ENCODE data around the gene ARMC9. TPM values are rescaled to one million over a fixed set of nuclear protein-coding genes. Genes with fewer than 3 reads are reported as not detected.
"Not testable (repeated sequence)": the region's sequence is repeated elsewhere in the genome, so short reads cannot be mapped to it uniquely, and the experiment has no call there.

Gene ARMC9
- total and polyA plus RNA-seq, 5 donors from 2014 or later = 0.11 to 0.92 (median 0.15) TPM; not detected in 2

- ATAC-seq (ENCODE audit: low read depth in 2 of 2) (no peak), DNase-seq (no peak)
- Histone ChIP-seq H3K4me3 (ENCODE audit: low read depth, low read length) (no peak overlapping the region), H3K9me3 (ENCODE audit: control insufficient read depth in 2 of 2, low read length in 2 of 2) (no peaks in the 10 kb centered on the region), H3K27me3 (ENCODE audit: control insufficient read depth, insufficient read depth, low read length) (peaks cover 8% of the 10 kb centered on the region), H3K27ac (ENCODE audit: insufficient read depth, low read length, poor library complexity, severe bottlenecking) (no peak overlapping the region), H3K36me3 (ENCODE audit: control insufficient read depth, insufficient read depth, low read length) (no peaks in the 10 kb centered on the region), H3K4me1 (ENCODE audit: control insufficient read depth, insufficient read depth, low read length, poor library complexity, severe bottlenecking) (no peaks in the 10 kb centered on the region)
- Mint-ChIP-seq H3K27me3 (peaks cover 31% of the 10 kb centered on the region), H3K27ac (no peak overlapping the region), H3K4me3 (no peak overlapping the region), H3K4me1 (no peaks in the 10 kb centered on the region), H3K9me3 (peaks cover 0 to 2% (median 0%) of the 10 kb centered on the region in 7 donors), H3K36me3 (no peaks in the 10 kb centered on the region)
Observed at GRCh38 chr2:231344851-231345250, 146.4 kb downstream of the ARMC9 start.

DNA sequence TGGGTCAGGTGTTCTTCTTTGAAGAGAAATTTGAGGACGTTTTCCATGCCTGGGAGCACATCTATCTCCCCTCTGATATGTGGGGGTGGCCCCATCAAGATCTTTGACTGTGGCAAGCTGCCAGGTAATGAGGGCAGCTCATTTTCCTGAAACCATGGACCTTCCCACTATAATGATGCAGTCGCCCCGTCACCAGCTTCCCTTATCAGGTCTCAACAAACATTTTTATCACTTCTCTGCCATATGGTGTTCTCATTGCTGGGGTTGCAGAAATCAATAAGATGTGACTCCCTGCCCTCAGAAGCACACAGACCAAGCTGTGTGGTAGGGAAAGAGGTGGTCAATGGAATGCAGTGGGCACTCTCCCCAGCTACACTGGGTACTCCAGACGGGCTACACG lies 148.7 kb downstream of the ARMC9 start:
- peaks cover 8% of the 10 kb centered on the region for H3K27me3 ChIP-seq (ENCODE audit: control insufficient read depth, insufficient read depth, low read length)
- Mint-ChIP-seq H3K9me3 (peaks cover 0 to 2% (median 0%) of the 10 kb centered on the region in 7 donors), H3K4me3 (no peak overlapping the region), H3K4me1 (no peaks in the 10 kb centered on the region), H3K27me3 (peaks cover 34% of the 10 kb centered on the region), H3K36me3 (no peaks in the 10 kb centered on the region), H3K27ac (no peak overlapping the region)
- H3K4me3 ChIP-seq (ENCODE audit: low read depth, low read length) = no peak overlapping the region
- no peaks in the 10 kb centered on the region for H3K4me1 ChIP-seq (ENCODE audit: control insufficient read depth, insufficient read depth, low read length, poor library complexity, severe bottlenecking)
- no peak for DNase-seq
- H3K27ac ChIP-seq (ENCODE audit: insufficient read depth, low read length, poor library complexity, severe bottlenecking) = no peak overlapping the region
- no peaks in the 10 kb centered on the region for H3K9me3 ChIP-seq (ENCODE audit: control insufficient read depth in 2 of 2, low read length in 2 of 2)
- no peak for ATAC-seq (ENCODE audit: low read depth in 2 of 2)
- no peaks in the 10 kb centered on the region for H3K36me3 ChIP-seq (ENCODE audit: control insufficient read depth, insufficient read depth, low read length)

DNA sequence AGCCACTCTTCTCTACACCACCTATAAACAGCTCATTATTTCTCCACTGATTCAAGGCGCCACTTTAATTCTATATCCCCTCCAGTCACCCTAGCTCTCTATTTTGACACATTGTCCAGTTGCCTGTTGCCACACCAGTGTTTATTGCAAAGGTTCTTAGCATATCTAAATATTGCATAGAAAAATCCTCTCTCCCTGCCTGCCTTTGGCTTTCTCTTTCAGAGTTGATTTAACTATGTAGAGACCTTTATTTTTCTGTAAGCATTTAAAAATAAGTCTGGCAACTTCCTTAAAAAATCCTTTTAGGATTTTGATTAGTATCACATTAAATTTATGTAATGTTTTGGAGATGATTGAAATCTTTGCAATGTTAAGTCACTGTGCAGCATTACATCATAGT lies 149.2 kb downstream of the ARMC9 start:
- no peak overlapping the region for H3K4me3 Mint-ChIP-seq
- H3K4me1 Mint-ChIP-seq = no peaks in the 10 kb centered on the region
- H3K9me3 ChIP-seq (ENCODE audit: control insufficient read depth in 2 of 2, low read length in 2 of 2) = no peaks in the 10 kb centered on the region
- peaks cover 34% of the 10 kb centered on the region for H3K27me3 Mint-ChIP-seq
- no peak for DNase-seq
- H3K36me3 ChIP-seq (ENCODE audit: control insufficient read depth, insufficient read depth, low read length) = no peaks in the 10 kb centered on the region
- H3K27me3 ChIP-seq (ENCODE audit: control insufficient read depth, insufficient read depth, low read length) = peaks cover 8% of the 10 kb centered on the region
- no peak overlapping the region for H3K27ac Mint-ChIP-seq
- no peak for ATAC-seq (ENCODE audit: low read depth in 2 of 2)
- H3K9me3 Mint-ChIP-seq = peaks cover 0 to 2% (median 0%) of the 10 kb centered on the region in 7 donors
- no peaks in the 10 kb centered on the region for H3K4me1 ChIP-seq (ENCODE audit: control insufficient read depth, insufficient read depth, low read length, poor library complexity, severe bottlenecking)
- H3K36me3 Mint-ChIP-seq = no peaks in the 10 kb centered on the region
- H3K27ac ChIP-seq (ENCODE audit: insufficient read depth, low read length, poor library complexity, severe bottlenecking) = no peak overlapping the region
- H3K4me3 ChIP-seq (ENCODE audit: low read depth, low read length) = no peak overlapping the region

DNA sequence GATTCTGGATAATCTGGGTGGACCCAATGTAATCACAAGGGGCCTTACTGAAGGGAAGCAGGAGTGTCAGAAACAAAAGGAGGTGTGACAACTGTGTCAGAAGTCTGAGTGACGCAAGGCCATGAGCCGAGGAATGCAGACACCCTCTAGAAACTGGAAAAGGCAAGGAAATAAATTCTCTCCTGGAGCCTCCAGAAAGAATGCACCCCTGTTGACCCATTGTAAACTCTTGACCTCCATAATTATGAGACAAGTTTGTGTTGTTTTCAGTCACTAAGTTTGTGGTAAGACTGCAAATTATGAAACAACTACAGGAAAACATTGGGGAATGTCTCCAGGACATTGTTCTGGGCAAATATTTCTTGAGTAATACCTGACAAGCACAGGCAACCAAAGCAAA lies 149.7 kb downstream of the ARMC9 start:
- no peak for DNase-seq
- Histone ChIP-seq H3K4me1 (ENCODE audit: control insufficient read depth, insufficient read depth, low read length, poor library complexity, severe bottlenecking) (no peaks in the 10 kb centered on the region), H3K27ac (ENCODE audit: insufficient read depth, low read length, poor library complexity, severe bottlenecking) (no peak overlapping the region), H3K27me3 (ENCODE audit: control insufficient read depth, insufficient read depth, low read length) (peaks cover 8% of the 10 kb centered on the region), H3K4me3 (ENCODE audit: low read depth, low read length) (no peak overlapping the region), H3K9me3 (ENCODE audit: control insufficient read depth in 2 of 2, low read length in 2 of 2) (no peaks in the 10 kb centered on the region), H3K36me3 (ENCODE audit: control insufficient read depth, insufficient read depth, low read length) (no peaks in the 10 kb centered on the region)
- peaks cover 34% of the 10 kb centered on the region for H3K27me3 Mint-ChIP-seq
- no peak overlapping the region for H3K27ac Mint-ChIP-seq
- no peaks in the 10 kb centered on the region for H3K4me1 Mint-ChIP-seq
- H3K9me3 Mint-ChIP-seq = peaks cover 0 to 2% (median 0%) of the 10 kb centered on the region in 7 donors
- H3K36me3 Mint-ChIP-seq = no peaks in the 10 kb centered on the region
- no peak overlapping the region for H3K4me3 Mint-ChIP-seq
- no peak for ATAC-seq (ENCODE audit: low read depth in 2 of 2)

DNA sequence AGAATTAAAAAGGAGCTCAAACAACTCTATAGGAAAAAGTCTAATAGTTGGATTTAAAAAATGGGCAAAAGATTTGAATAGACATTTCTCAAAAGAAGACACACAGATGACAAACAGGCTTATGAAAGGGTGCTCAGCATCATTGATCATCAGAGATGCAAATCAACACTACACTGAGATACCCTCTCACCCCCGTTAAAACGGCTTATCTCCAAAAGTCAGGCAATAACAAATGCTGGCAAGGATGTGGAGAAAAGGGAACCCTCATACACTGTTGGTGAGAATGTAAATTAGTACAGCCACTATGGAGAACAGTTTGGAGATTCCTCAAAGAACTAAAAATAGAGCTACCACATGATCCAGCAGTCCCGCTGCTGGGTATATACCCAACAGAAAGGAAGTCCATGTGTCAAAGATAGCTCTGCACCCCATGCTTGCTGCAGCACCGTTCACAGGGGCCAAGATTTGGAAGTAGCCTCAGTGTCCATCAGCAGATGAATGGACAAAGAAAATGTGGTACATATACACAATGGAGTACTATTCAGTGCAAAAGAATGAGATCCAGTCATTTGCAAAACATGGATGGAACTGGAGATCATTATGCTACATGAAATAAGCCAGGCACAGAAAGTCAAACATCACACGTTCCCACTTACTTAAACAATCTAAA lies 150.4 kb downstream of the ARMC9 start:
- H3K27ac Mint-ChIP-seq = no peak overlapping the region
- peaks cover 34% of the 10 kb centered on the region for H3K27me3 Mint-ChIP-seq
- no peaks in the 10 kb centered on the region for H3K4me1 ChIP-seq (ENCODE audit: control insufficient read depth, insufficient read depth, low read length, poor library complexity, severe bottlenecking)
- DNase-seq = no peak
- no peak overlapping the region for H3K27ac ChIP-seq (ENCODE audit: insufficient read depth, low read length, poor library complexity, severe bottlenecking)
- H3K36me3 ChIP-seq (ENCODE audit: control insufficient read depth, insufficient read depth, low read length) = no peaks in the 10 kb centered on the region
- H3K4me1 Mint-ChIP-seq = no peaks in the 10 kb centered on the region
- peaks cover 8% of the 10 kb centered on the region for H3K27me3 ChIP-seq (ENCODE audit: control insufficient read depth, insufficient read depth, low read length)
- peaks cover 0 to 2% (median 0%) of the 10 kb centered on the region in 7 donors for H3K9me3 Mint-ChIP-seq
- H3K9me3 ChIP-seq (ENCODE audit: control insufficient read depth in 2 of 2, low read length in 2 of 2) = no peaks in the 10 kb centered on the region
- H3K4me3 ChIP-seq (ENCODE audit: low read depth, low read length) = no peak overlapping the region
- H3K36me3 Mint-ChIP-seq = no peaks in the 10 kb centered on the region
- H3K4me3 Mint-ChIP-seq = no peak overlapping the region
- no peak for ATAC-seq (ENCODE audit: low read depth in 2 of 2)

DNA sequence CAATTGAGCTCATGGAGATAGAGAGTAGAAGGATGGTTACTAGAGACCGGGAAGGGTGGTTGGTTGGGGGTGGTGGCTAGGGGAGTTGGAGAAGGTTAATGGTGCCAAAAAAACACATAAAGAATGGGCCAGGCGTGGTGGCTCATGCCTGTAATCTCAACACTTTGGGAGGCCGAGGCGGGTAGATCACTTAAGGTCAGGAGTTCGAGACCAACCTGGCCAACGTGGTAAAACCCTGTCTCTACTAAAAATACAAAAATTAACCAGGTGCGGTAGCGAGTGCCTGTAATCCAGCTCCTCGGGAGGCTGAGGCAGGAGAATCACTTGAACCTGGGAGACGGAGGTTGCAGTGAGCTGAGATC lies 150.9 kb downstream of the ARMC9 start:
- not testable (repeated sequence) for H3K4me1 Mint-ChIP-seq; H3K9me3 ChIP-seq (ENCODE audit: control insufficient read depth in 2 of 2, low read length in 2 of 2); H3K36me3 Mint-ChIP-seq; H3K9me3 Mint-ChIP-seq; H3K27me3 ChIP-seq (ENCODE audit: control insufficient read depth, insufficient read depth, low read length); H3K36me3 ChIP-seq (ENCODE audit: control insufficient read depth, insufficient read depth, low read length); H3K27ac Mint-ChIP-seq; H3K27ac ChIP-seq (ENCODE audit: insufficient read depth, low read length, poor library complexity, severe bottlenecking); H3K4me3 Mint-ChIP-seq; H3K4me3 ChIP-seq (ENCODE audit: low read depth, low read length); ATAC-seq (ENCODE audit: low read depth in 2 of 2); H3K4me1 ChIP-seq (ENCODE audit: control insufficient read depth, insufficient read depth, low read length, poor library complexity, severe bottlenecking); DNase-seq
- peaks cover 33% of the 10 kb centered on the region for H3K27me3 Mint-ChIP-seq

GRCh38 chr2:231351648-231352047 lies 153.2 kb downstream of the ARMC9 start:
- DNase-seq (no peak), ATAC-seq (ENCODE audit: low read depth in 2 of 2) (no peak)
- Mint-ChIP-seq H3K27me3 (peaks cover 17% of the 10 kb centered on the region), H3K36me3 (no peaks in the 10 kb centered on the region), H3K27ac (no peak overlapping the region), H3K9me3 (peaks cover 0 to 1% (median 0%) of the 10 kb centered on the region in 7 donors), H3K4me1 (no peaks in the 10 kb centered on the region), H3K4me3 (no peak overlapping the region)
- H3K27me3 ChIP-seq (ENCODE audit: control insufficient read depth, insufficient read depth, low read length) = peaks cover 8% of the 10 kb centered on the region
- H3K36me3 ChIP-seq (ENCODE audit: control insufficient read depth, insufficient read depth, low read length) = no peaks in the 10 kb centered on the region
- H3K4me1 ChIP-seq (ENCODE audit: control insufficient read depth, insufficient read depth, low read length, poor library complexity, severe bottlenecking) = no peaks in the 10 kb centered on the region
- H3K9me3 ChIP-seq (ENCODE audit: control insufficient read depth in 2 of 2, low read length in 2 of 2) = no peaks in the 10 kb centered on the region
- no peak overlapping the region for H3K27ac ChIP-seq (ENCODE audit: insufficient read depth, low read length, poor library complexity, severe bottlenecking)
- H3K4me3 ChIP-seq (ENCODE audit: low read depth, low read length) = no peak overlapping the region

DNA sequence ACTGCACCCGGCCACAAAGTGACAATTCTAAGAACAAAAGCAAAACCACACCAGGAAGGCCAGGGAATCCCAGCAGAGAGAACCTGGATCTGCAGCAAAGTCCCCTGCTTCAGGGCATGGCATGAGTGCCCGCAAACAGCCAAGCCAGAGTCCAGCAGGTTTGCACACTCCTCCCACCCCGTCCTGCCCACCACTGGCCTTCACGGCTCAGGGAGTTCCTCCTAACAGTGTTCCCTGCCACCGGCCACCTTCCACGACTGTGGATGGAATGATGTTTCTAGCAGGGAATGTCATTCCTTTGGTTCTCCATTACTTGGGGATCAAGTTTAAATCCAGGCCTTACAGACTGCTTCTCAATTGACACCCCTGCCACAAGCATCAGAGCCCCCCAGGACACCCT lies 155.0 kb downstream of the ARMC9 start:
- Mint-ChIP-seq H3K27ac (no peak overlapping the region), H3K9me3 (peaks cover 0 to 1% (median 0%) of the 10 kb centered on the region in 7 donors), H3K4me1 (no peaks in the 10 kb centered on the region), H3K27me3 (peaks cover 8% of the 10 kb centered on the region), H3K36me3 (no peaks in the 10 kb centered on the region), H3K4me3 (no peak overlapping the region)
- DNase-seq (no peak), ATAC-seq (ENCODE audit: low read depth in 2 of 2) (no peak)
- no peaks in the 10 kb centered on the region for H3K27me3 ChIP-seq (ENCODE audit: control insufficient read depth, insufficient read depth, low read length)
- H3K4me3 ChIP-seq (ENCODE audit: low read depth, low read length) = no peak overlapping the region
- no peaks in the 10 kb centered on the region for H3K4me1 ChIP-seq (ENCODE audit: control insufficient read depth, insufficient read depth, low read length, poor library complexity, severe bottlenecking)
- H3K9me3 ChIP-seq (ENCODE audit: control insufficient read depth in 2 of 2, low read length in 2 of 2) = no peaks in the 10 kb centered on the region
- H3K36me3 ChIP-seq (ENCODE audit: control insufficient read depth, insufficient read depth, low read length) = no peaks in the 10 kb centered on the region
- H3K27ac ChIP-seq (ENCODE audit: insufficient read depth, low read length, poor library complexity, severe bottlenecking) = no peak overlapping the region

All from CD4-positive, CD25-positive, alpha-beta regulatory T cell (primary cell).